Measurements from ENCODE around the gene PGP. TPM values are rescaled to one million over a fixed set of nuclear protein-coding genes. Genes with fewer than 3 reads are reported as not detected.
"Not testable (repeated sequence)": the region's sequence is repeated elsewhere in the genome, so short reads cannot be mapped to it uniquely, and the experiment has no call there.

The PGP gene, protein sequence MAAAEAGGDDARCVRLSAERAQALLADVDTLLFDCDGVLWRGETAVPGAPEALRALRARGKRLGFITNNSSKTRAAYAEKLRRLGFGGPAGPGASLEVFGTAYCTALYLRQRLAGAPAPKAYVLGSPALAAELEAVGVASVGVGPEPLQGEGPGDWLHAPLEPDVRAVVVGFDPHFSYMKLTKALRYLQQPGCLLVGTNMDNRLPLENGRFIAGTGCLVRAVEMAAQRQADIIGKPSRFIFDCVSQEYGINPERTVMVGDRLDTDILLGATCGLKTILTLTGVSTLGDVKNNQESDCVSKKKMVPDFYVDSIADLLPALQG
- 11.8 TPM for total RNA-seq

DNA sequence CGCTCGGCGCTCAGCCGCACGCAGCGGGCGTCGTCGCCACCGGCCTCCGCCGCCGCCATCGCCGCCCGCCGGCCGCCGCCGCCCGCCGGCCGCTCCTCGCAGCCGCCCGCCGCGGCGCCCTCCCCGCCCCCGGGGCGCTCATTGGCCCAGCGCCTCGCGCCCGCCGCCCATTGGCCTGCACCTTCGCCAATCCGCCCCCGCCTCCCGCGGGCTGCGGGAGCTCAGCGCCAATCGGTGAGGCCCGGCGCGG lies at the start of gene PGP:
PGP (minus strand) TSS at position 122 of the 250 bp plus-strand sequence; CDS start at position 59, 63 bp downstream.
- no peak for DNase-seq (ENCODE audit: low spot score)
- intact Hi-C loops (cut with DNase I), result no loop called here
- ATAC-seq, result peak; percentile 96

DNA sequence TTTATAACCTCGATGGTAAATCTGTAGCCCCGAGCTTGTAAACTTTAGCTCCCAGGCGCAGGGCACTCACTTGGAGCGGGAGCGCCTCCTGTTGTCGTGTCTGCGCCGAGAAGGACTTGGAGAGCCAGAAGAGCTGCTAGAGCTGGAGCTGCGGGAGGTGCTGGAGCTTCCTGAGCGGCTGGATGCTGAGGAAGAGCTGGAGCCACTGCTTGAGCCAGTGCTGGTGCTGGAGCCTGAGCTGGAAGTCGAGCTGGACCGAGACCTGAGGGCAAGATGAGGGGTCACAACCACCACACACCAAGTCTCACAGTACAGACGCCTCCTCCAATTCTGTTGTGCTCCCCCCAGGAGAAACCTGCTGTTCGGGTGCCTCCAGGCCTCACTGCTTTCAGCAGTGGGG lies 48.4 kb upstream of the PGP start:
- DNase-seq (ENCODE audit: low spot score); ATAC-seq; intact Hi-C loops (cut with DNase I): not testable (repeated sequence)

DNA sequence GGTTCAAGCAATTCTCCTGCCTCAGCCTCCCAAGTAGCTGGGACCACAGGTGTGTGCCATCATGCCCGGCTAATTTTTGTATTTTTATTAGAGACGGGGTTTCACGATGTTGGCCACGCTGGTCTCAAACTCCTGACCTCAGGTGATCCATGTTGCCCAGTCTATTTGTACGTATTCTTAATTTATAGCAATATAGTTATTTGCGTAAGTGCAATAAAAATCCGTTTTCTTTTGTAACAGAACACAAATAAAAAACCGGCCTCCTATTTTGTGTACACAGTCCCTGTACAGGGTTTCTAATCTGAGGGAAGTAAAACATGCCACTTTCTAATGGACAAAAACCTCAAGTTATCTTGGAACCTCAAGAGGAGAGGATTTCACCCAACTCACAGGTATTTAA lies 45.6 kb upstream of the PGP start:
- DNase-seq (ENCODE audit: low spot score), result no peak
- intact Hi-C loops (cut with DNase I), result no loop called here
- no peak for ATAC-seq

DNA sequence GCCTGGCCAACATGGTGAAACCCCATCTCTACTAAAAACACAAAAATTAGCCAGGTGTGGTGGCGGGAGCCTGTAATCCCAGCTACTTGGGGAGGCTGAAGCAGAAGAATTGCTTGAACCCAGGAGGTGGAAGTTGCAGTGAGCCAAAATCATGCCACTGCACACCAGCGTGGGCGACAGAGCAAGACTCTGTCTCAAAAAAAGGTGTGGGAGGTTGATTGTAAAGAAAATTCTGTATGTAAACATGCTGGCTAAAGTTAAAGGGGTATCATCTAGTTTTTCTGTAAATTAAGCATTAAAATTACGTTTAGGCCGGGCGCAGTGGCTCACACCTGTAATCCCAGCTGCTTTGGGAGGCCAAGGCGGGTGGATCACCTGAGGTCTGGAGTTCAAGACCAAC lies 43.9 kb upstream of the PGP start:
- ATAC-seq; DNase-seq (ENCODE audit: low spot score): not testable (repeated sequence)
- intact Hi-C loops (cut with DNase I), result loop anchor here (5.0 kb wide), 1 partner anchor 251 kb away; the partner anchor contains the start of gene ZNF598

DNA sequence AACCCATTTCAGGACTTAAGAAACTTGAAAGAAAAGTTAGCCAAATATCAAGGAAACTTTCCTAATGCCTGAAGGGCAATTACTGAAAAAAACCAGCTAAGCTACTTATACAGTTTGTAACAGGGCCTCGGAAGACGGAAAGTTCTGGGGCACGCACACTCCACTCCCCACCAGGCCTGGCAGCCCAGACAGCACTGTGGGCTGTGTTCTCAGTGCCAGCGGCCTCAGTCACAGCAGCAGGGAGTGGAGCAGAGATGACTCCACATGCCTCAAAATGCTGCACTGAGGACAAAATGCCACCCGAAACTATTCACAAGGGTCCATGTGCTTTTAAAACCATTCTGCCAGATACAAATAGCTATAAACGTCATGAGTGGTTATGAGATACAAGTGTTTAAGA lies 43.1 kb upstream of the PGP start:
- ATAC-seq (no peak), DNase-seq (ENCODE audit: low spot score) (no peak)
- intact Hi-C loops (cut with DNase I), result loop anchor here (5.0 kb wide), 1 partner anchor 250 kb away; the partner anchor contains the start of gene ZNF598

DNA sequence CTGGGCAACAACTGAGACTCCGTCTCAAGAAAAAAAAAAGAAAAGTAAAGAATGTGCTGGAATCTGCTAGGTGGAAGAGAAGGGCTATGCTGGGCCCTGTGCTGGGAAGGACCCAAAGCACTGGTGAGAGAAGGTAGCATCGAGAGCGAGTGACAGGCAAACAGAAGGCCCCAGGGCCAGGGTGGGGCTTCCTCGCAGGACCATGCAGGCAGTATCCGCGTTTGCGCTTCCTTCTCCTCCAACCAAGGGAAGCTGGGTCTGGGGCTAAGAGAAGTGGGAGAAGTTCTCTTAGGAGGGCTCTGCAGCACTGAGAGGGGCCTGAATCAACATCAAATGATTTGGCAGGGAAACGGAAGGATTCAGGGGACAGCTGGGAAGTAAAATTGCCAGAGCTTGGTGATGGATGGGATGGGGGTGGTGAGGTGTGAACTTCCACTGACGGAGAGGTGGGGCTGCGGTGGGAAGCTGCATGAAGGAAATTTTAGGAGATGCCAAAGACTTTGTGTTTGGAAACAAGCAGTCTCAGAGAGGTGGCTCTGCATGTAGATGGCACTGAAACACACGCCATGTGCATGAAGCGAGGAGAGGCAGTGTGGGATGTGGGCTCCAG lies 42.0 kb upstream of the PGP start:
- no peak for ATAC-seq
- intact Hi-C loops (cut with DNase I), result loop anchor here (5.0 kb wide), 1 partner anchor 249 kb away; the partner anchor contains the start of gene ZNF598
- no peak for DNase-seq (ENCODE audit: low spot score)

DNA sequence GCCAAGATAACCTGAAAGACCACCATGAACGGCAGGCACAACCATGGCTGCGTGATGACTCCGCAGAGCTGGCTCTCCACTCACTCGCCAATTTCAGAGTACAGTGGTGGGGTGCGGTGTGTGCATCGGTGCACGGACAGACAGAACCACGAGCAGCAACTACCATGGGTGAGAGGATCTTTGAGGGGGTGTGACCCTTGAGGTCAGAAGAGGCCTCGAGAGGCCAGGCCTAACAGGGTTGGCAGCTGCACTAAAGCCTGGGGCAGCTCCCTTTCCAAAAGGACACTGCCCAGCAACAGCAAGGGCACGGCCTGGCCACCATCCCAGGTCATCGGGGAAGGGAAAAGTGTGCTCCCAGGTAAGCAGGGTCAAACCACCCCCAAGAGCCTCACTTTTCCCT lies 38.7 kb upstream of the PGP start:
- intact Hi-C loops (cut with DNase I), result loop anchor here (1.0 kb wide), 1 partner anchor 233 kb away; no protein-coding TSS in a partner anchor
- no peak for DNase-seq (ENCODE audit: low spot score)
- ATAC-seq, result no peak

DNA sequence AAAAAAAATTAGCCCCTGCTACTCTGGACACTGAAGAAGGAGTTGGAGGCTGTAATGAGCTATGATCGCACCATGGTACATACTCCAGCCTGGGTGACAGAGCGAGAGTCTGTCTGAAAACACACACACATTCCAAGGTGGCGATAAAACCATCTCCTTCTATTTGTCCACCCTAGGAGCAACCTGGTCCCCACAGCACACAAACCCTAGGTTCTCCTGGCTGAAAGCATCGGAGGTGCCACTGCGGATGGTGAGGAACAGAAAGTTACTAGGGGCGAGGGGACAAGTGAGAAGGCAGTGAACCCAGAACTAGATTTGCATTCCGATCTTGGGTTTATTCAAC lies 38.1 kb upstream of the PGP start:
- intact Hi-C loops (cut with DNase I), result loop anchor here (1.0 kb wide), 1 partner anchor 232 kb away; no protein-coding TSS in a partner anchor
- DNase-seq (ENCODE audit: low spot score) (no peak), ATAC-seq (no peak)

DNA sequence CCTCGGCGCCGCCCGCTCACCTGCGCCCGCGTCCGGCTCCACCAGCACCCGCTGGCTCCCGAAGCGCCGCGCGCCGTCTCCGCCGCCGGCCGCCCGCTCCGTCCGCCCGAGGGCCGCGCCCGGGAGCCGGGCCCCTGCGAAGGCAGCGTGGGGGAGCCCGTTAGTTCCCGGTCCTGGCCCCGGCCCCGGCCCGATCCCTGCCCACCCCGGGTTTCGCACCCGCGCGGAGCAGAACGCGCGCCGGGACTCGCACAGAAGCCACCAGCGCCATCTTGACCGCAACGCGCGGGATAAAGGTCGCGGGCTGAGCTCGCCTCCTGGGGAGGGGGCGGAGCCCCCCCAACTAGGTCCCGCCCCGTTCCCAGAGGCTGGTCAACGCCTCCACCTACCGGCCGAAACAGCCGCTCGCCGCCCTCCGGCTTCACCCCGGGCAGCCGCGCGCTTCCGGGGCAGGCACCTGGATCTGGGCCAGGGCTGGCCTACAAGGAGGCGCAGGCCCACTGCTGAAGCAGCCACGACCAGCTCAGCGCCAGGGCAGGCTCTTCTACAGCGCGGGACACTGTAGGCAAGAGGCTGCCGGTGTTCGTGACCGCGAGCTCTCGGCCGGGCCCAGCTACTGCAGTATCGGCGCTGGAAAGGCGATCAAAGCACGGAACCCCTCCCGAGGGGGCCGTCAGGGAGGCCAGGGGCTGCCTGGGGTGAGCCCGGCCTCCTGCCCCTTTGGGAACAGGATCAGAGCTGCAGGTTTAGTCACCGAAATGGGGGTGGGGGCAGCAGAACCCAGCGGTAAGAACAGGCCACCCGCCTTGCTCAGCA lies 36.9 kb upstream of the PGP start, which contains the start of gene ECI1:
ECI1 (minus strand) TSS at position 292 of the 816 bp plus-strand sequence; CDS start at position 271, 21 bp downstream.
- peak; percentile 98 for DNase-seq (ENCODE audit: low spot score)
- intact Hi-C loops (cut with DNase I), result no loop called here
- ATAC-seq, result peak; percentile 99

DNA sequence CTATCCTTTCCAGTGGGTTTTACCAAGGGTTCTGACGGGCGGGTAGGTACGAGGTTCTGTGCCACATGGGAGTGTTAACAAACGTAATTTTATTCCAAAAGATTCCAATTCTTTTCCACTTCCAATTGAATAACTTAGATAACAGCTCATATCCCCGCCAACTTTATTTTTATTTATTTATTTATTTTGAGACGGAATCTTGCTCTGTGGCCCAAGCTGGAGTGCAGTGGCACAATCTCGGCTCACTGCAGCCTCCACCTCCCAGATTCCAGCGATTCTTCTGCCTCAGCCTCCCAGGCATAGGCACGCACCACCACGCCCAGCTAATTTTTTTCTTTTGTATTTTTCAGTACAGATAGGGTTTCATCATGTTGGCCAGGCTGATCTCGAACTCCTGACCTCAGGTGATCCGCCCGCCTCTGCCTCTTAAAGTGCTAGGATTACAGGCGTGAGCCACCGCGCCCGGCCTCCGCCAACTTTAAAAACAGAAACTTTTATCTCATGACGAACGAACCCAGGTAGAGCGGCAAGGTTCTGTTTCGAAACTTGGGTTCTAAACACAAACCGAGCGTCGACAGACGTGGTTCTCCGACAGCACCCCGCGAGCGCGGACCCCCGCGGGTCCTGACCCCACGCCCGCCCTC lies 36.1 kb upstream of the PGP start:
- no peak for ATAC-seq
- DNase-seq (ENCODE audit: low spot score), result no peak
- intact Hi-C loops (cut with DNase I), result no loop called here

DNA sequence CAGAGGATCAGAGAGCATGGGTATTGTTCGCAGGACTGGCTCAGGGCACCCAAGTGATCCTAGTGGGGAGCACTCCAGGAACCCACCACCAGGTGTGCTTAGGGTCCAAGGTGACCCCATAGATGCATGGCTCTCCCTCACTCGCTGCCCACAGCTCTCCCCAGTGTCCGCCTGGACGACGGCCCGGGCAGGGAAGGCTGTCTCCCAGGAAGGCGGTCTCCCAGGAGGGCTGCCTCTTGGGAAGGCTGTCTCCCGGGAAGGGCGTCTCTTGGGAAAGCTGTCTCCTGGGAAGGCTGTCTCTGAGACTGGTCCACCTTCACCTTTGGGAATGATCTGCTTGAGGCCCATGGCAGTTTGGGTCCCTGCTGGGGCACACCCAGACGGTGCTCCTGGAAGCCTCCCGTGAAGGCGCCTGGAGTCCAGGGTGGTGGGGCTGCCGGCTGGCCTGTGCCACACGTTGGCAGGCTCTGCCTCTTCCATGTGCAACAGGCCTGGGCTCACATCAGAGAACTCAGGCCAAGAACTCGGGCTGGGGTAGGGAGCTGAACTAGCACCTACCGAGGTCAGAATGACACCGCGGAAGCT lies 31.8 kb upstream of the PGP start:
- no peak for ATAC-seq
- DNase-seq (ENCODE audit: low spot score), result no peak
- intact Hi-C loops (cut with DNase I), result no loop called here

DNA sequence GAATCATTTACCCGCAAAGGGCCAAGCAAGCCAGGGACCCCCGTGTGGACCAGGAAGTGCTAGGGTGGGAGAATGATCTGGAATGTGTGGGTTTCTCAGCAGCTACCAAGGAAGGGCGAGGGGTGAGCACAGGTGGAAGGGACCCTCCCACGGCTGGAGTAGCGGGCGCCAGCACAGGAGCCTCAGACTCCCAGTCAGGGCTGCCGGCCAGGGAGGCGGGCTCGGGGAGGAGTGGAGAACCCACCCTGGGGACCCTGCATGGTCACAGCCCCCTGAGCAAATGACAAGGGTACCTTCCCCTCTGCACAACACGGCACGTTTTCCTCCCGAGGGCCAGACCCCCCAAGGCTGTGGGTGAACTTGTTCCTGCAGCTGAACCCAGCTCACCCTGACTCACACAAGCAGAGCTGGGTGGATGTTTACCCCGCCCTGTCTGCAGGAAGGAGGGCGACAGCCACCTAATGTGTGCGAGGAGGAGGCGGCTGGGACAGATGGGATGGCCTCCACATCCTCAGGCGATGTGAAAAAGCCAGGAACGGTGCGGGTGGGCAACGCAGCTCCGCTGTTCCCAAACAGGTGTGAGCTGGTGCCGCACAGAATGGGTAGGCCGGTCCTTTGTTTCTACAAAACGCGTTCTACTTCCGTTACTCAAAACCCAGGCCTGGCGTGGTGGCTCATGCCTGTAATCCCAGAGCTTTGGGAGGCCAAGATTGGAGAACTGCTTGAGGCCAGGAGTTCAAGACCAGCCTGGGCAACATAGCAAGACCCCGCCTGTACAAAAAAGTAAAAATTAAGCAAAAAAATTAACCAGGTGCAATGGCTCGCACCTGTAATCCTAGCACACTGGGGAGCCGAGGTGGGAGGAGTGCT lies 30.5 kb upstream of the PGP start:
- intact Hi-C loops (cut with DNase I), result no loop called here
- DNase-seq (ENCODE audit: low spot score), result no peak
- ATAC-seq, result no peak

DNA sequence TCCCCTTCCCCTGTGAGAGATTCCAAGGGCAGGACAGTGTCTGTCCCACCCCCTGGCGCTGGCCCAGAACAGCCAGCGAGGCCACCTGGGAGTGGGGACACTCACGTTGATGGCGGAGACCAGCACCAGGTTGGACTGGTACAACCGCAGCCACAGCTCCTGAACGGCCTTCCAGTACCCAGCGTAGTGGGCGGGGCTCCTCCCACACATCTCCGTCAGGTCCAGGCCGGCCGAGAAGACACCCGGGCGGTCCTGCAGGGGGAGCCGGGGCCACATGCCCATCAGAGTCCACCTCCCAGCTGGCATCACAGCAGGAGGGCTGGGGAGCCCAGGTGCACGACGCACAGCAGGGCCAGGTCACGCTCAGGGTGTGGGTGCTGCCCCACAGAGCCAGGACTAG lies 29.7 kb upstream of the PGP start:
- no peak for DNase-seq (ENCODE audit: low spot score)
- intact Hi-C loops (cut with DNase I), result no loop called here
- no peak for ATAC-seq

DNA sequence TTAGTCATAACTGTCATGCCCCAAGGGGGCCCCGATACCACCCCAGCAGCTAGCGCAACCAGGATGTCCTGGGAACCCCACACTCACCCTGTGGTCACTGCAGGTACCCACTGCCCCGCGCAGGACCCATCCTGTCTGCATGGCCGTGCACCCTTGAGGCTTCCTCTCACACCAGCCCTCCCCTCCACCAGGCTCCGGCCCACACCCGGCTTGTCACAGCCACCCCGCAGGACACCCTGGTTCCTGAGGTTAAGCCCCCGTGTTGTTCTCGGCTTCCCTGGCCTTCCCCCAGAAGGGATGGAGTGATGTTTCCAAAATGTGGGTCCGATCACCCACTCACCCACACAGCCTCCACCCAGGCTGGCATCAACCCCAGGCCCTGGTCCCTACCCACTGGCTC lies 29.1 kb upstream of the PGP start:
- intact Hi-C loops (cut with DNase I), result no loop called here
- no peak for DNase-seq (ENCODE audit: low spot score)
- no peak for ATAC-seq

DNA sequence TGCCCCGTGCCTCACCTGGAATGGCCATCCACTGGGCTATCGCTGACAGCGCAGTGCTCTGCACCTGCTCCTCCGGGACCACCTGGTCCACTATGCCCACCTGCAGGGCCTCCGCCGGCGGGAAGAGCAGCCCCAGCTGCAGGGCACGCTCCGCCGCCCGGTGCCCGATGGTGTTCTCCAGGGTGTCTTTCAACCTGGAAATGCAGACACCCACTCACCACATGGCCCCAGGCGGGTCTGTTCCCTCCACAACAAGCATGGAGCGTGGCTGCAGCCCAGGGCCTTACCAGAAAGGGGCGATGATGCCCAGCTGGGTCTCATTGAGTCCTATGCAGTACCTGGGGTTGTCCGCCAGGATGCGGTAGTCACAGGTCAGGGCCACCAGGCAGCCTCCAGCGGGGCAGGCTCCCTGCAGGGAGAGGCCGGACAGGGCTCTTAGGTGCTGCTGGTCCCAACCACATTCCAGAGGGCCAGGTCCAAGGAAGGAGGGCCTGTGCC lies 28.4 kb upstream of the PGP start:
- ATAC-seq (no peak), DNase-seq (ENCODE audit: low spot score) (no peak)
- intact Hi-C loops (cut with DNase I), result no loop called here

DNA sequence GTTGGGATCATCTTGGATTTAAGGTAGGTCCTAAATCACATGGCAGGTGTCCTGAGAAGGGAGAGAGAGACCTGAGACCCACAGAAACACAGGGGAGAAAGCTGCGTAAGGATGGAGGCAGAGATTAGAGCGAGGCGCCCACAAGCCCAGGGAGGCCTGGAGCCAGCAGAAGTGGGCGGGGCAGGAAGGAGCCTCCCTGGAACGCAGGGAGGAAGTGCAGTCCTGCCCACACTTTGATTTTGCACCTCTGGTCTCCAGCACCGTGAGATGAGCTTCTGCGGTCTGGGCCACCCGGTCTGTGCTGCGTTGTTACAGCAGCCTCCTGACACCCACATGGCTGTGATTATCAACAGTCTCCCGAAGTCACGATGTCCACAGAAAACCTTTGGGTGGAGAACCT lies 28.0 kb upstream of the PGP start:
- no peak for ATAC-seq
- DNase-seq (ENCODE audit: low spot score), result no peak
- intact Hi-C loops (cut with DNase I), result no loop called here

DNA sequence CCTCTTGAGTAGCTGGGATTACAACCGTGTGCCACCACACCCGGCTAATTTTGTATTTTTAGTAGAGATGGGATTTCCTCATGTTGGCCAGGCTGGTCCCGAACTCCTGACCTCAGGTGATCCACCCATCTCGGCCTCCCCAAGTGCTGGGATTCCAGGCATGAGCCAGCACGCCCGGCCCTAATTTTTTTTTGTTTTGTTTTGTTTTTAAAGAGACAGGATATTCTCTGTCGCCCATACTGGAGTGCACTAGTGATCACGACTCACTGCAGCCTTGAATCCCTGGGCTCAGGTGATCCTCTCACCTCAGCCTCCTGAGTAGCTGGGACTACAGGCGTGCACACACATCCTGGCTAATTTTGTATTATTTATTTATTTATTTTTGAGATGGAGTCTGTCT lies 25.7 kb upstream of the PGP start:
- intact Hi-C loops (cut with DNase I); ATAC-seq; DNase-seq (ENCODE audit: low spot score): not testable (repeated sequence)
